Left ventricle myocardium inferior (tissue), 1 donor: ENCODE data around the gene AKAP12. TPM values are rescaled to one million over a fixed set of nuclear protein-coding genes. Genes with fewer than 3 reads are reported as not detected.
"Not testable (repeated sequence)": the region's sequence is repeated elsewhere in the genome, so short reads cannot be mapped to it uniquely, and the experiment has no call there.

Experiments
- DNase-seq: peaks from one replicate; pipeline ENCODE4 v3.0.0-alpha.2; 2020
- H3K27ac ChIP-seq: fragments of 200-600 bp; replicated peaks from 2 replicates; pipeline ENCODE4 v1.8.0; 2021
- H3K27me3 ChIP-seq: fragments of 200-600 bp; 2 replicates; pipeline ENCODE4 v1.8.0; 2021; ENCODE audit warnings: low read depth
- H3K36me3 ChIP-seq: fragments of 200-600 bp; 2 replicates; pipeline ENCODE4 v1.8.0; 2021
- H3K4me1 ChIP-seq: fragments of 200-600 bp; 2 replicates; pipeline ENCODE4 v1.8.0; 2021
- H3K4me3 ChIP-seq: fragments of 200-600 bp; 2 replicates; pipeline ENCODE4 v1.8.0; 2021; ENCODE audit warnings: mild to moderate bottlenecking, moderate library complexity
- H3K9me3 ChIP-seq: fragments of 200-600 bp; replicated peaks from 2 replicates; pipeline ENCODE4 v1.8.0; 2021
- CTCF ChIP-seq: fragments of 200-600 bp; IDR thresholded peaks from 2 replicates; pipeline ENCODE4 v1.8.0; 2021; ENCODE audit warnings: antibody characterized with exemption, mild to moderate bottlenecking, borderline replicate concordance
- intact Hi-C: fragments of 100-400 bp; cut with micrococcal nuclease; formaldehyde crosslinking; loops from one replicate; pipeline ENCODE4 v1.11.0; 2022
- total RNA-seq: library from RNA; stranded (reverse); fragmentation: NEBNext Ultra II Directional; extraction: Animal tissue kit (Norgen Biotek cat#: 25700); gene quantifications from one replicate; pipeline ENCODE4 v1.2.1, GENCODE V29; 2021
- donor health status: DM: no; HTN: yes; CAD: no; lungs with severe emphysema.

The AKAP12 gene
- total RNA-seq, 1 donor from 2014 or later = 13.1 TPM

GRCh38 chr6:151341476-151342195 lies 101.9 kb downstream of the AKAP12 start:
- DNase-seq = no peak

GRCh38 chr6:151342750-151343149 lies 103.0 kb downstream of the AKAP12 start:
- DNase-seq, H3K9me3 ChIP-seq, H3K4me3 ChIP-seq, H3K36me3 ChIP-seq, H3K4me1 ChIP-seq, H3K27ac ChIP-seq, intact Hi-C loops, H3K27me3 ChIP-seq: not testable (repeated sequence)

More at GRCh38 chr6:151341476-151342195, 101.9 kb downstream of the AKAP12 start:
- intact Hi-C loops = no loop called here
- no peak for TF ChIP-seq CTCF
- Histone ChIP-seq H3K4me1 (no peaks in the 10 kb centered on the region), H3K9me3 (no peaks in the 10 kb centered on the region), H3K4me3 (no peak overlapping the region), H3K36me3 (no peaks in the 10 kb centered on the region), H3K27me3 (no peaks in the 10 kb centered on the region), H3K27ac (no peak overlapping the region)

- Histone ChIP-seq H3K4me1 (peaks cover 6% of the 10 kb centered on the region), H3K27ac (no peak overlapping the region), H3K9me3 (no peaks in the 10 kb centered on the region), H3K27me3 (no peaks in the 10 kb centered on the region), H3K4me3 (no peak overlapping the region), H3K36me3 (peaks cover 17% of the 10 kb centered on the region)
- intact Hi-C loops = no loop called here
- TF ChIP-seq CTCF = no peak
- no peak for DNase-seq
Measured at GRCh38 chr6:151349651-151350270, 110.0 kb downstream of the AKAP12 start.

- Histone ChIP-seq H3K27ac (no peak overlapping the region), H3K9me3 (no peaks in the 10 kb centered on the region), H3K4me1 (peaks cover 6% of the 10 kb centered on the region), H3K27me3 (no peaks in the 10 kb centered on the region), H3K4me3 (no peak overlapping the region), H3K36me3 (peaks cover 17% of the 10 kb centered on the region)
- no peak for TF ChIP-seq CTCF
- intact Hi-C loops = no loop called here
- no peak for DNase-seq
Measured at GRCh38 chr6:151350442-151351145, 110.8 kb downstream of the AKAP12 start.

- peaks cover 17% of the 10 kb centered on the region for H3K36me3 ChIP-seq
- no peak overlapping the region for H3K27ac ChIP-seq
- H3K9me3 ChIP-seq = no peaks in the 10 kb centered on the region
- DNase-seq = no peak
- intact Hi-C loops = no loop called here
- peaks cover 6% of the 10 kb centered on the region for H3K4me1 ChIP-seq
- no peak overlapping the region for H3K4me3 ChIP-seq
- TF ChIP-seq CTCF = no peak
- H3K27me3 ChIP-seq = no peaks in the 10 kb centered on the region
Measured at GRCh38 chr6:151351146-151351700, 111.5 kb downstream of the AKAP12 start.
